ENCODE results near the gene PCYT2. TPM values are rescaled to one million over a fixed set of nuclear protein-coding genes. Genes with fewer than 3 reads are reported as not detected.

PCYT2 gene
- total and polyA plus RNA-seq, 9 of the 15 experiments (the other 6 are each of a cell fraction or from before 2014, with no cell fraction given), result 0.92 to 134 (median 82.5) TPM

GRCh38 chr17:81923302-81924260 is 12.4 kb upstream of the PCYT2 start (continued):
- TF ChIP-seq AFF4 (CRISPR knock-in tag; IDR thresholded peaks at IDR 0.05), result peak; percentile 33; the same call in 1 of the 2 replicates
- peak; percentile 30 for TF ChIP-seq LEF1 (IDR thresholded peaks at IDR 0.05)
- TF ChIP-seq CXXC5 (CRISPR knock-in tag; IDR thresholded peaks at IDR 0.05), result peak; percentile 83
- TF ChIP-seq SNRNP70 (optimal IDR thresholded peaks at IDR 0.05; ENCODE audit: low read depth, low read length), result no peak
- no peak for TF ChIP-seq E2F4 (CRISPR knock-in tag; IDR thresholded peaks at IDR 0.05; ENCODE audit: low read depth)
- peak; percentile 100 for TF ChIP-seq C11orf30 (IDR thresholded peaks at IDR 0.05; ENCODE audit: low read depth)
- no peak for TF ChIP-seq GATA2 (CRISPR knock-in tag; IDR thresholded peaks at IDR 0.05)
- TF ChIP-seq TARDBP (IDR thresholded peaks at IDR 0.05), result no peak
- peak; percentile 59 for TF ChIP-seq PRDM10 (IDR thresholded peaks at IDR 0.05; ENCODE audit: partially characterized antibody)
- TF ChIP-seq, protein P1, sequence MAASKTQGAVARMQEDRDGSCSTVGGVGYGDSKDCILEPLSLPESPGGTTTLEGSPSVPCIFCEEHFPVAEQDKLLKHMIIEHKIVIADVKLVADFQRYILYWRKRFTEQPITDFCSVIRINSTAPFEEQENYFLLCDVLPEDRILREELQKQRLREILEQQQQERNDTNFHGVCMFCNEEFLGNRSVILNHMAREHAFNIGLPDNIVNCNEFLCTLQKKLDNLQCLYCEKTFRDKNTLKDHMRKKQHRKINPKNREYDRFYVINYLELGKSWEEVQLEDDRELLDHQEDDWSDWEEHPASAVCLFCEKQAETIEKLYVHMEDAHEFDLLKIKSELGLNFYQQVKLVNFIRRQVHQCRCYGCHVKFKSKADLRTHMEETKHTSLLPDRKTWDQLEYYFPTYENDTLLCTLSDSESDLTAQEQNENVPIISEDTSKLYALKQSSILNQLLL (CRISPR knock-in tag; IDR thresholded peaks at IDR 0.05; ENCODE audit: borderline replicate concordance), result no peak
- no peak for TF ChIP-seq RBM15 (IDR thresholded peaks at IDR 0.05; ENCODE audit: insufficient read depth, low read length)
- TF ChIP-seq TCF3 (CRISPR knock-in tag; IDR thresholded peaks at IDR 0.05), result no peak; the same call in 1 of the 2 replicates
- peak; percentile 63 for TF ChIP-seq RBBP5 (IDR thresholded peaks at IDR 0.05; ENCODE audit: borderline replicate concordance, insufficient read depth, low read length, poor library complexity, severe bottlenecking)
- TF ChIP-seq TCF7L2 (IDR thresholded peaks at IDR 0.05; ENCODE audit: low read depth, low read length), result no peak
- no peak for TF ChIP-seq ZNF561 (CRISPR knock-in tag; conservative IDR thresholded peaks at IDR 0.05)
